K562 (cell line): ENCODE data around the gene PIP4K2A. TPM values are rescaled to one million over a fixed set of nuclear protein-coding genes. Genes with fewer than 3 reads are reported as not detected.

Source experiments
- ATAC-seq: fragments of 200-7000 bp; cut with Tn5 transposase; 3 replicates; pipeline ENCODE4 v1.9.1; 2020; ENCODE audit warnings: moderate library complexity
- BruUV-seq: library from RNA; stranded (reverse); fragments of 400-500 nt; replicated peaks from 2 replicates; lab custom pipeline; 2021; lab: Mats Ljungman, UMichigan
- CTCF ChIA-PET: fragments of 300-600 bp; formaldehyde crosslinking; extraction: SDS; loops from one replicate; lab custom pipeline; 2021; ENCODE audit warnings: low intra/inter-chr PET ratio; lab: Yijun Ruan, JAX
- POLR2A ChIA-PET: fragments of 300-600, 350-650 bp; sonication (Branson Sonifier 250); formaldehyde crosslinking; extraction: SDS; loops from one replicate; lab custom pipeline; 2021; ENCODE audit warnings: antibody characterized with exemption, inconsistent platforms; lab: Yijun Ruan, JAX
- DNase-seq, 4 experiments: peaks; one replicate each; pipeline versions ENCODE4 v3.0.0 to v3.0.0-alpha.2; 2011 to 2018; ENCODE audit warnings: low spot score in 3 of 4, mixed read lengths in 3 of 4; ENCODE audit errors: extremely low read depth in 1 of 4
- FAIRE-seq: peaks from 2 replicates; lab custom pipeline; 2011; peaks lifted over from hg19 to GRCh38; lab: Jason Lieb, UNC
- H2AFZ ChIP-seq: 2 replicates; pipeline ENCODE4 v1.6.0; 2011; ENCODE audit warnings: low read depth, low read length, control low read depth, inconsistent platforms
- H3K27ac ChIP-seq: fragments of 200-600 bp; 3 replicates; pipeline ENCODE4 v1.8.0; 2011; ENCODE audit warnings: low read depth, mild to moderate bottlenecking, control low read depth, inconsistent platforms, low read length, moderate library complexity, mixed read lengths; ENCODE audit errors: extremely low read depth
- H3K27me3 ChIP-seq, 2 experiments: fragments of 300-600 bp in 1 of 2; 2 replicates in 1 of 2; 3 replicates in 1 of 2; pipeline versions ENCODE4 v1.6.0 to v1.8.0; 2011; ENCODE audit warnings: inconsistent platforms in 2 of 2, low read length in 2 of 2, mild to moderate bottlenecking in 1 of 2, mixed read lengths in 1 of 2, moderate library complexity in 1 of 2; ENCODE audit not compliant: control insufficient read depth in 2 of 2, insufficient read depth in 2 of 2
- H3K36me3 ChIP-seq: fragments of 300-600 bp; 3 replicates; pipeline ENCODE4 v1.8.0; 2011; ENCODE audit warnings: mild to moderate bottlenecking, low read length, inconsistent platforms; ENCODE audit not compliant: control insufficient read depth, insufficient read depth
- H3K4me1 ChIP-seq, 2 experiments: fragments of 200-600 bp in 1 of 2; replicated peaks in 1 of 2; 2 replicates in 1 of 2; 3 replicates in 1 of 2; pipeline versions ENCODE4 v1.5.1 to v1.8.0; 2011; ENCODE audit warnings: inconsistent platforms in 2 of 2, low read length in 2 of 2, mild to moderate bottlenecking in 1 of 2, mixed read lengths in 1 of 2, moderate library complexity in 1 of 2; ENCODE audit not compliant: control insufficient read depth in 2 of 2, insufficient read depth in 2 of 2
- H3K4me2 ChIP-seq: 2 replicates; pipeline ENCODE4 v1.6.1; 2011; ENCODE audit warnings: low read length, control low read depth, inconsistent platforms, mixed read lengths; ENCODE audit not compliant: insufficient read depth
- H3K4me3 ChIP-seq: fragments of 200-600 bp; sonication (generic), shearing (Covaris generic); 2 replicates; pipeline ENCODE4 v1.5.1; 2016; ENCODE audit warnings: control low read depth, inconsistent platforms
- H3K79me2 ChIP-seq: fragments of 200-600 bp; 3 replicates; pipeline ENCODE4 v1.8.0; 2011; ENCODE audit warnings: low read length, inconsistent platforms; ENCODE audit not compliant: control insufficient read depth, insufficient read depth
- H3K9ac ChIP-seq, 2 experiments: 2 replicates each; pipeline versions ENCODE4 v1.6.0 to v1.6.1; 2011; ENCODE audit warnings: low read depth in 2 of 2, low read length in 2 of 2, control low read depth in 1 of 2, inconsistent platforms in 1 of 2, mild to moderate bottlenecking in 1 of 2, mixed read lengths in 1 of 2; ENCODE audit not compliant: insufficient read depth in 1 of 2
- H3K9me1 ChIP-seq: one replicate; pipeline ENCODE4 v1.6.0; 2011; ENCODE audit warnings: inconsistent platforms, mild to moderate bottlenecking, low read length, moderate library complexity; ENCODE audit not compliant: control insufficient read depth, insufficient read depth
- H3K9me3 ChIP-seq: replicated peaks from 2 replicates; pipeline ENCODE4 v1.5.1; 2011; ENCODE audit warnings: low read depth, low read length, inconsistent platforms; ENCODE audit not compliant: control insufficient read depth, insufficient read depth
- H4K20me1 ChIP-seq: replicated peaks from 2 replicates; pipeline ENCODE4 v1.6.1; 2011; ENCODE audit warnings: low read length, inconsistent platforms, mixed read lengths; ENCODE audit not compliant: control insufficient read depth, insufficient read depth
- DMBX1 ChIP-seq: fragments of 250-450 bp; sonication (Bioruptor Pico); IDR thresholded peaks from 2 replicates; pipeline ENCODE4 v1.8.0; 2022; ENCODE audit warnings: inconsistent platforms, mild to moderate bottlenecking, moderate library complexity, borderline replicate concordance
- ESRRB ChIP-seq: fragments of 250-450 bp; sonication (Bioruptor Pico); IDR thresholded peaks from 2 replicates; pipeline ENCODE4 v1.5.0; 2020; ENCODE audit warnings: mild to moderate bottlenecking, moderate library complexity, borderline replicate concordance
- FOXK1 ChIP-seq: sonication (generic); formaldehyde crosslinking; IDR thresholded peaks from 2 replicates; pipeline ENCODE4 v1.8.0; 2022; ENCODE audit warnings: missing genetic modification reagents, mild to moderate bottlenecking, borderline replicate concordance
- HDAC8 ChIP-seq: fragments of 450-650 bp; IDR thresholded peaks from 2 replicates; pipeline ENCODE4 v1.6.1; 2016; ENCODE audit warnings: mild to moderate bottlenecking, missing genetic modification characterization, moderate library complexity, missing compliant biosample characterization
- NFRKB ChIP-seq: fragments of 450-650 bp; IDR thresholded peaks from 2 replicates; pipeline ENCODE4 v1.6.1; 2016; ENCODE audit warnings: low read depth
- PRPF4 ChIP-seq: fragments of 200-400 bp; formaldehyde crosslinking; IDR thresholded peaks from one replicate; pipeline ENCODE4 v1.6.1; 2017; ENCODE audit warnings: low read length, low read depth, mild to moderate bottlenecking; ENCODE audit not compliant: insufficient read depth, poor library complexity, severe bottlenecking
- SMAD3 ChIP-seq: fragments of 450-650 bp; formaldehyde crosslinking; conservative IDR thresholded peaks from 2 replicates; pipeline ENCODE4 v1.4.0; 2020; ENCODE audit warnings: mild to moderate bottlenecking
- SMC3 ChIP-seq: conservative IDR thresholded peaks from 2 replicates; pipeline ENCODE4 v1.6.1; 2011; ENCODE audit warnings: low read depth, low read length, improper control_type of control experiment; ENCODE audit not compliant: insufficient read depth
- SNRNP70 ChIP-seq: fragments of 200-400 bp; formaldehyde crosslinking; optimal IDR thresholded peaks from 2 replicates; pipeline ENCODE3; 2017; ENCODE audit warnings: low read depth, low read length
- TEAD4 ChIP-seq, 2 experiments: sonication (generic) in 1 of 2; formaldehyde crosslinking in 1 of 2; IDR thresholded peaks; 2 replicates each; pipeline versions ENCODE4 v1.6.1 to v1.8.0; 2012 to 2022; ENCODE audit warnings: borderline replicate concordance in 1 of 2, inconsistent platforms in 1 of 2, low read length in 1 of 2, mild to moderate bottlenecking in 1 of 2, missing genetic modification reagents in 1 of 2
- TRIM24 ChIP-seq, 2 experiments: fragments of 450-650 bp; IDR thresholded peaks; 2 replicates each; pipeline ENCODE4 v1.6.1; 2016
- ZSCAN29 ChIP-seq: fragments of 450-650 bp; IDR thresholded peaks from 2 replicates; pipeline ENCODE4 v1.6.1; 2017
- WGBS: fragments of 100-300 bp; shearing (Covaris generic); methylation state at CpG from one replicate; pipeline ENCODE4 v1.1.6; 2016; ENCODE audit warnings: low coverage, mixed read lengths; ENCODE audit not compliant: insufficient coverage; ENCODE audit errors: missing lambda C conversion rate; 5-methylcytosine and 5-hydroxymethylcytosine counted together
- in situ Hi-C: fragments of 300-500 bp; cut with MboI; formaldehyde crosslinking; loops from 4 replicates; pipeline ENCODE4 v1.15.0; 2018; ENCODE audit warnings: inconsistent platforms, mixed read lengths
- intact Hi-C: fragments of 100-400 bp; cut with micrococcal nuclease; formaldehyde crosslinking; loops from 2 replicates; pipeline ENCODE4 v1.14.2; 2022
- polyA plus RNA-seq, 8 experiments: library from polyadenylated mRNA; depleted of rRNA in 4 of 8; stranded (reverse) in 5 of 8; unstranded in 3 of 8; fragments of >200 nt; fragmentation: Nextera tagmentation in 2 of 8; fragmentation: Illumina TruSeq in 1 of 8; extraction: Ambion mirVana in 2 of 8; extraction: Trizol in 1 of 8; gene quantifications; 2 replicates each; pipeline versions ENCODE4 v1.2.1 to v1.2.3, GENCODE V29; 2011 to 2014; ENCODE audit warnings: inconsistent platforms in 1 of 8, missing spikeins in 1 of 8
- total RNA-seq, 7 experiments: library from RNA; depleted of rRNA in 6 of 7; stranded (reverse); fragments of >200 nt in 6 of 7; fragmentation: Illumina TruSeq in 2 of 7; extraction: Trizol in 2 of 7; gene quantifications; 2 replicates each; pipeline versions ENCODE4 v1.2.1 to v1.2.3, GENCODE V29; 2011 to 2021; ENCODE audit warnings: low replicate concordance in 1 of 7
- TF ChIP-seq, protein P1 (sequence below), 2 experiments: fragments of 250-450 bp in 1 of 2; fragments of 450-650 bp in 1 of 2; sonication (Bioruptor Pico) in 1 of 2; IDR thresholded peaks; 2 replicates each; pipeline versions ENCODE4 v1.6.1 to v1.8.0; 2016 to 2021; ENCODE audit warnings: mild to moderate bottlenecking in 2 of 2, moderate library complexity in 2 of 2, missing compliant biosample characterization in 1 of 2, missing genetic modification characterization in 1 of 2
- TF ChIP-seq, protein P2 (sequence below): fragments of 450-650 bp; IDR thresholded peaks from 2 replicates; pipeline ENCODE4 v1.6.1; 2018; ENCODE audit warnings: mild to moderate bottlenecking, low read depth; ENCODE audit not compliant: partially characterized antibody

PIP4K2A gene
- total and polyA plus RNA-seq, 9 of the 15 experiments (the other 6 are each of a cell fraction or from before 2014, with no cell fraction given) = 35.6 to 117 (median 71.9) TPM

DNA sequence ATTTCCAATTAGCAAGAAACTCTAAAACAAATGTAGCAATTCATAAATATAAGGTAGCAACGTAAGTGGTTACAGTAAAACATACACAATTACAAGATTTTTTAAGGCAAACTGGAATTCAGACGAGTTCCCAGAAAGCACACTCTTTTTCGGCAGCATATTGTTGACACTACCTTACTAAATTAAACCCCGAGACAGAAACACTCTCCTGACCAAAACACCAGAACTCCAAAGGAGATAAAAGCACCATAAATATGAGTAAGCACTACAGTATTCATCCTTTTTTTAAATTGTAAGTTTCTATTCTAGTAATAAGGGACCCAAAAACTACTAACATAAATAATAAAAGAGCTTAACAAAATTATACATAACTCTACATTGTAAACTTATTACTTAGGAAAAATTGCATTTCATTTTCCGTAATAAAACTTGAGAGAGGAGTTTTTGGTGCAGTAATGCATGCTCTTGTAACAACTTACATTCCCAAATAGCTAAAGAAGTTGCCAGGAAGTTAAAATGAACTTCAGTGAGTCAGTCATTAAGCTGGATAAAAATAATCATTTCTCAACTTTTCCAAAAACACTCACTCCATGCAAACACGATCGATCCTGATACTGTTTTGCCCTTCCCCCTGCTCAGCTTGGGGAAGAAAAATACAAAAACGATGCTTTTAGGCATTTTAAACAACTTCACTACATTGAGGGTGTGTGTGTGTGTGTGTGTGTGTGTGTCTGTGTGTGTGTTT, 2.0 kb downstream of the PIP4K2A start:
- Histone ChIP-seq H3K9me3 (no peaks in the 10 kb centered on the region), H3K9me1 (peaks cover 4% of the 10 kb centered on the region), H3K27ac (peak overlapping the region; percentile 93), H2AFZ (no peak overlapping the region), H3K9ac (peak overlapping the region; percentile 85 to 99; a peak in 2 of 4 replicates), H3K36me3 (peaks cover 9% of the 10 kb centered on the region; the same call in 1 of the 3 replicates), H4K20me1 (peaks cover 11% of the 10 kb centered on the region; the same call in 1 of the 2 replicates), H3K27me3 (no peaks in the 10 kb centered on the region), H3K4me2 (peak overlapping the region; percentile 94), H3K79me2 (peaks cover 68% of the 10 kb centered on the region), H3K4me3 (peak overlapping the region; percentile 85), H3K4me1 (peaks cover 19 to 21% of the 10 kb centered on the region in 2 experiments; a peak in 4 of 5 replicates)
- 3% methylated on average over 8 of the region's 8 CpGs for WGBS
- no peak for DNase-seq
- in situ Hi-C loops = no loop called here
- ChIA-PET POLR2A (interaction anchor here (0.6 to 1.4 kb wide), 9 partner anchors 9 to 353 kb away, joined by 3 to 5 read pairs (median 4); no protein-coding TSS in a partner anchor), CTCF (no interaction called here)
- BruUV-seq = no TSS peak
- ATAC-seq = no peak
- FAIRE-seq = peak; percentile 19
- intact Hi-C loops = loop anchor here (2.0 to 10.0 kb wide), 4 partner anchors 44 to 142 kb away; no protein-coding TSS in a partner anchor
- no peak for TF ChIP-seq TRIM24 (IDR thresholded peaks at IDR 0.05)
- TF ChIP-seq DMBX1 (CRISPR knock-in tag) = no peak
- no peak for TF ChIP-seq FOXK1 (CRISPR knock-in tag)
- no peak for TF ChIP-seq SMC3
- no peak for TF ChIP-seq SNRNP70
- no peak for TF ChIP-seq ZSCAN29
- no peak for TF ChIP-seq SMAD3 (CRISPR knock-in tag)
- TF ChIP-seq NFRKB = no peak
- TF ChIP-seq TEAD4 (IDR thresholded peaks at IDR 0.05; ENCODE audit: low read length) = no peak
- no peak for TF ChIP-seq TEAD4 (CRISPR knock-in tag; IDR thresholded peaks at IDR 0.05; ENCODE audit: borderline replicate concordance)
- no peak for TF ChIP-seq ESRRB (CRISPR knock-in tag)
- no peak for TF ChIP-seq PRPF4
- TF ChIP-seq, protein P1, sequence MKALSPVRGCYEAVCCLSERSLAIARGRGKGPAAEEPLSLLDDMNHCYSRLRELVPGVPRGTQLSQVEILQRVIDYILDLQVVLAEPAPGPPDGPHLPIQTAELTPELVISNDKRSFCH (CRISPR knock-in tag; IDR thresholded peaks at IDR 0.05) = no peak
- TF ChIP-seq, protein P1 (tag; IDR thresholded peaks at IDR 0.05) = 0 out of 2 replicates have a peak, but pooled peaks have one; percentile 28
- no peak for TF ChIP-seq HDAC8 (tag)
- TF ChIP-seq, protein P2, sequence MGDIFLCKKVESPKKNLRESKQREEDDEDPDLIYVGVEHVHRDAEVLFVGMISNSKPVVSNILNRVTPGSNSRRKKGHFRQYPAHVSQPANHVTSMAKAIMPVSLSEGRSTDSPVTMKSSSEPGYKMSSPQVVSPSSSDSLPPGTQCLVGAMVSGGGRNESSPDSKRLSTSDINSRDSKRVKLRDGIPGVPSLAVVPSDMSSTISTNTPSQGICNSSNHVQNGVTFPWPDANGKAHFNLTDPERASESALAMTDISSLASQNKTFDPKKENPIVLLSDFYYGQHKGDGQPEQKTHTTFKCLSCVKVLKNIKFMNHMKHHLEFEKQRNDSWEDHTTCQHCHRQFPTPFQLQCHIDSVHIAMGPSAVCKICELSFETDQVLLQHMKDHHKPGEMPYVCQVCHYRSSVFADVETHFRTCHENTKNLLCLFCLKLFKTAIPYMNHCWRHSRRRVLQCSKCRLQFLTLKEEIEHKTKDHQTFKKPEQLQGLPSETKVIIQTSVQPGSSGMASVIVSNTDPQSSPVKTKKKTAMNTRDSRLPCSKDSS = no peak
